ENCODE data around the gene TEX10. TPM values are rescaled to one million over a fixed set of nuclear protein-coding genes. Genes with fewer than 3 reads are reported as not detected.

The TEX10 gene
- polyA plus RNA-seq, 1 donor: 22.6 TPM

DNA sequence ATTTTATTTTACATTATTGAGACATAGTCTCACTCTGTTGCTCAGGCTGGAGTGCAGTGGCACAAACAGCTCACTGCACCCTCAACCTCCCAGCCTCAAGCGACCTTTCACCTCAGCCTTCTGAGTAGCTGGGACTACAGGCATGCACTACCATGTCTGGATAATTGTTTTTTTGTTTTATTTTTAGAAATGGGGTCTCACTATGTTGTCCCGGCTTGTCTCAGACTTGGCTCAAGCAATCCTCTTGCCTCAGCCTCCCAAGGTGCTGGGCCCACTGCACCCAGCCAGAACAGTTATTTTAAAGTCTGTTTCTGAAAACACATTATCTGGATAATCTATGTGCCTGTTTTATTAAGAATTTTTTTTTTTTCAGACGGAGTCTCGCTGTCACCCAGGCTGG lies 62.0 kb downstream of the TEX10 start:
- Histone ChIP-seq H3K4me3 (ENCODE audit: low read length) (no peak overlapping the region), H3K27ac (ENCODE audit: low read length) (no peak overlapping the region), H3K36me3 (ENCODE audit: control insufficient read depth, insufficient read depth, low read length) (peaks cover 73% of the 10 kb centered on the region), H3K9me3 (ENCODE audit: control insufficient read depth, low read depth, low read length) (no peaks in the 10 kb centered on the region), H3K4me1 (ENCODE audit: control insufficient read depth, insufficient read depth, low read length) (peaks cover 3% of the 10 kb centered on the region), H3K27me3 (ENCODE audit: control insufficient read depth, insufficient read depth, low read length) (no peaks in the 10 kb centered on the region)
- no CpG with 5 or more reads among the region's 4 CpGs for WGBS (ENCODE audit: insufficient coverage, low lambda C conversion rate)
- no peak for DNase-seq

DNA sequence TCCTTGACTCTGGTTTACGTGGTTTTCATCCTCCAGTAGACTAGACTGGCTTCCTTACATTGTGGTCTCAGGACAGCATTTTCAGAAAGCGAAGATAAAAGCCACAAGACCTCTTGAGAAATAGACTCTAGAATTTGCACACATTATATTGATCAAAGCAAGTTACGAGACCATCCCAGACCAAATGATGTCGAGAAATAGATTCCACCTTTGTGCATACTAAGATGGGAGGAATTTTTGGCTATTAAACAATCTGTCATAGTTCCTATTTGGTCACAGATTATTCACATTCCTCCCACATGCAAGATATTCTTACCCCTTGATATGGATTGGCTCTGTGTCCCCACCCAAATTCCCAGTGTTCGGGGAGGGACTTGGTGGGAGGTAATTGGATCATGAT lies 65.6 kb downstream of the TEX10 start:
- H3K4me1 ChIP-seq (ENCODE audit: control insufficient read depth, insufficient read depth, low read length): no peaks in the 10 kb centered on the region
- no peaks in the 10 kb centered on the region for H3K27me3 ChIP-seq (ENCODE audit: control insufficient read depth, insufficient read depth, low read length)
- WGBS (ENCODE audit: insufficient coverage, low lambda C conversion rate): 100% methylated on average over 3 of the region's 5 CpGs
- no peak overlapping the region for H3K27ac ChIP-seq (ENCODE audit: low read length)
- DNase-seq: no peak
- H3K9me3 ChIP-seq (ENCODE audit: control insufficient read depth, low read depth, low read length): peaks cover 8% of the 10 kb centered on the region
- H3K36me3 ChIP-seq (ENCODE audit: control insufficient read depth, insufficient read depth, low read length): peaks cover 65% of the 10 kb centered on the region
- H3K4me3 ChIP-seq (ENCODE audit: low read length): no peak overlapping the region

DNA sequence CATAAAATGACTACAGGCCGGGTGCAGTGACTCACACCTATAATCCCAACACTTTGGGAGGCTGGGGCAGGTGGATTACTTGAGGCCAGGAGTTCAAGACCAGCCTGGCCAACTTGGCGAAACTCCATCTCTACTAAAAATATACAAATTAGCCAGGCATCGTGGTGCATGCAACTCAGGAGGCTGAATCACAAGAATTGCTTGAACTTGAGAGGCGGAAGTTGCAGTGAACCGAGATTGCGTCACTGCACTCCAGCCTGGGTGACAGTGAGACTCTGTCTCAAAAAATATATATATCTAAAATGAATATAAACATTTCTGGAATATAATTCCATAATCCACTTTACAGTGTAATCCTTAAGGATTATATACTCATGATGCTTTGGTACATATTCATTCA lies 66.5 kb downstream of the TEX10 start:
- no peaks in the 10 kb centered on the region for H3K4me1 ChIP-seq (ENCODE audit: control insufficient read depth, insufficient read depth, low read length)
- H3K9me3 ChIP-seq (ENCODE audit: control insufficient read depth, low read depth, low read length): peaks cover 8% of the 10 kb centered on the region
- no peak for DNase-seq
- WGBS (ENCODE audit: insufficient coverage, low lambda C conversion rate): no CpG with 5 or more reads among the region's 6 CpGs
- no peak overlapping the region for H3K4me3 ChIP-seq (ENCODE audit: low read length)
- peaks cover 58% of the 10 kb centered on the region for H3K36me3 ChIP-seq (ENCODE audit: control insufficient read depth, insufficient read depth, low read length)
- H3K27me3 ChIP-seq (ENCODE audit: control insufficient read depth, insufficient read depth, low read length): no peaks in the 10 kb centered on the region
- no peak overlapping the region for H3K27ac ChIP-seq (ENCODE audit: low read length)

DNA sequence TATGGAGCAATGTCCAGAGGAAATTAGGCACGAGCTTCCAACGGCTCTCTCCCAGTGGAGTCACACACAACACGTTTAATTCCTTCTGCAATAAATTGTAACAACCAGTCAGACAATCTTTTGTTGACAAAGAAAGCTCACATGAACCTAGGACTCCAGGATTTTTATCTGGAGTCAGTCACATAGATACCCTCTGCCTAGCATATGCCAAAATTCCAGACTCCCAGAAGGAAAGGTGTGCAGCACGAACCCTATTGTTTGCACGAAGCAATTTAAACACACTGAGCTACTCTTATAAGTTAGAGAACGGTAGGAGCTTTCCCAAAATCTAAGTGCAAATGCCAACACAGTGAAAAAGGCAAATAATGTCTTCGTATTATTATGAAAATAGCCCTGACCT lies 67.1 kb downstream of the TEX10 start:
- no peaks in the 10 kb centered on the region for H3K27me3 ChIP-seq (ENCODE audit: control insufficient read depth, insufficient read depth, low read length)

DNA sequence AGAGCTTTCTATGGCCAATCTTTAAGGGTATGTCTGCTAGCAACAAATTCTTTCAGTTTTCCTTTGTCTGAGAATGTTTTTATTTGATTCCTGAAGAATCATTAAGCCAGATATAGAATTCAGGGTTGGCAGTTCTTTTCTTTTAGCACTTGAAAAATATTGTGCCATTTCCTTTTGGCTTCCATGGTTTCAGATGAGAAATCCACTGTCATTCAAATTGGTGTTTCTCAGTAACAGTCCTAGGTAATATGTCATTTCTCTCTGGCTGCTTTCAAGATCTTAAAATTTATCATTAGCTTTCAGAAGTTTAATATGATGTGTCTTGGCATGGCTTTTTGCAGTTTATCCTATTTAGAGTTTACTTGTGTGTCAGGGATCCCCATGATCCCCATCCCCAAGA lies 67.7 kb downstream of the TEX10 start:
- H3K4me1 ChIP-seq (ENCODE audit: control insufficient read depth, insufficient read depth, low read length): no peaks in the 10 kb centered on the region
- no peaks in the 10 kb centered on the region for H3K27me3 ChIP-seq (ENCODE audit: control insufficient read depth, insufficient read depth, low read length)
- no peak for DNase-seq
- peaks cover 8% of the 10 kb centered on the region for H3K9me3 ChIP-seq (ENCODE audit: control insufficient read depth, low read depth, low read length)
- peaks cover 51% of the 10 kb centered on the region for H3K36me3 ChIP-seq (ENCODE audit: control insufficient read depth, insufficient read depth, low read length)
- H3K4me3 ChIP-seq (ENCODE audit: low read length): no peak overlapping the region
- no peak overlapping the region for H3K27ac ChIP-seq (ENCODE audit: low read length)

More for the DNA sequence above, 67.1 kb downstream of the TEX10 start:
- H3K36me3 ChIP-seq (ENCODE audit: control insufficient read depth, insufficient read depth, low read length): peaks cover 53% of the 10 kb centered on the region
- no peak overlapping the region for H3K4me3 ChIP-seq (ENCODE audit: low read length)
- H3K4me1 ChIP-seq (ENCODE audit: control insufficient read depth, insufficient read depth, low read length): no peaks in the 10 kb centered on the region
- no peak overlapping the region for H3K27ac ChIP-seq (ENCODE audit: low read length)
- 100% methylated on average over 1 of the region's 7 CpGs for WGBS (ENCODE audit: insufficient coverage, low lambda C conversion rate)
- no peak for DNase-seq
- H3K9me3 ChIP-seq (ENCODE audit: control insufficient read depth, low read depth, low read length): peaks cover 8% of the 10 kb centered on the region

- H3K36me3 ChIP-seq (ENCODE audit: control insufficient read depth, insufficient read depth, low read length): peaks cover 51% of the 10 kb centered on the region
- H3K9me3 ChIP-seq (ENCODE audit: control insufficient read depth, low read depth, low read length): peaks cover 8% of the 10 kb centered on the region
Measured at GRCh38 chr9:100284247-100284646, 68.5 kb downstream of the TEX10 start.

GRCh38 chr9:100282388-100282719 lies 70.4 kb downstream of the TEX10 start:
- H3K27me3 ChIP-seq (ENCODE audit: control insufficient read depth, insufficient read depth, low read length): no peaks in the 10 kb centered on the region
- peaks cover 49% of the 10 kb centered on the region for H3K36me3 ChIP-seq (ENCODE audit: control insufficient read depth, insufficient read depth, low read length)
- no peak overlapping the region for H3K27ac ChIP-seq (ENCODE audit: low read length)
- 100% methylated on average over 1 of the region's 4 CpGs for WGBS (ENCODE audit: insufficient coverage, low lambda C conversion rate)
- H3K4me3 ChIP-seq (ENCODE audit: low read length): no peak overlapping the region
- H3K9me3 ChIP-seq (ENCODE audit: control insufficient read depth, low read depth, low read length): peaks cover 8% of the 10 kb centered on the region
- no peaks in the 10 kb centered on the region for H3K4me1 ChIP-seq (ENCODE audit: control insufficient read depth, insufficient read depth, low read length)
- DNase-seq: no peak

More at GRCh38 chr9:100284247-100284646, 68.5 kb downstream of the TEX10 start:
- Histone ChIP-seq H3K4me1 (ENCODE audit: control insufficient read depth, insufficient read depth, low read length) (no peaks in the 10 kb centered on the region), H3K27me3 (ENCODE audit: control insufficient read depth, insufficient read depth, low read length) (no peaks in the 10 kb centered on the region), H3K27ac (ENCODE audit: low read length) (no peak overlapping the region), H3K4me3 (ENCODE audit: low read length) (no peak overlapping the region)
- WGBS (ENCODE audit: insufficient coverage, low lambda C conversion rate): 80% methylated on average over 2 of the region's 7 CpGs
- no peak for DNase-seq

DNA sequence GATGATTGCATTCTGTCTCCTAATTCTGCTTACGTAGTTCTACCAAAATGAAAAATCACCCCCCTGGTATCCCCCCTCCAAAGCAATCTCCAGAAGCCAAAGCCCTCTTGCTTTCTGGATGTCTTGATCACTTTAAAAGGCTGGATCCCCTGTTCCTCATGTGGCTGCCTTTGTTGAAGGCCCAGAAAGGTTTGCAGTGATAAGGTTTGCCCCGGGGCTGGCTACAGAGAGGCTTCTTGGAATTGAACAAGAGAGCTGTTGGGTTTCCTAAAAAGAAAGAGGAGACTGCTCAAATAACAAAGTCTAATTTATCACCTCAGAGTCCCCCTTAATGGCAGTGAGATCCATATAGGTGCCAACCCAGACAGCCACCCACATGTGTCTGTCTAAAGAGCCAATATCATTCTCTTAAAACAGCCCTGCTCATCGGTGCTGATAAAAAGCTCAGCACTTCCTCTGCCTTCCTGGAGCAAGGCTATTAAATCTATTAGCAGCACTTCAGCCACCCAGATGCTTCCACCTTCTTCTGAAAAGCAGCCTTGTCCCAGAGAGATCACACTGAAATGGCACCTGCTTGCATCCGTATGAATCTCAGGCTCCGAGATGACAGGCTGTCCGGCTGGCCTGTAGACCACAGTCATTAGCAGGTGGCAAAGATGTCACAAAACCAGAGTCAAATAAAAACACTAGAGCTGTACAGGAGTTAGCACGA lies 70.9 kb downstream of the TEX10 start:
- H3K36me3 ChIP-seq (ENCODE audit: control insufficient read depth, insufficient read depth, low read length): peaks cover 47% of the 10 kb centered on the region
- peaks cover 8% of the 10 kb centered on the region for H3K9me3 ChIP-seq (ENCODE audit: control insufficient read depth, low read depth, low read length)
- no peaks in the 10 kb centered on the region for H3K4me1 ChIP-seq (ENCODE audit: control insufficient read depth, insufficient read depth, low read length)
- no peaks in the 10 kb centered on the region for H3K27me3 ChIP-seq (ENCODE audit: control insufficient read depth, insufficient read depth, low read length)
- no CpG with 5 or more reads among the region's 7 CpGs for WGBS (ENCODE audit: insufficient coverage, low lambda C conversion rate)
- no peak overlapping the region for H3K27ac ChIP-seq (ENCODE audit: low read length)
- H3K4me3 ChIP-seq (ENCODE audit: low read length): no peak overlapping the region
- DNase-seq: no peak

DNA sequence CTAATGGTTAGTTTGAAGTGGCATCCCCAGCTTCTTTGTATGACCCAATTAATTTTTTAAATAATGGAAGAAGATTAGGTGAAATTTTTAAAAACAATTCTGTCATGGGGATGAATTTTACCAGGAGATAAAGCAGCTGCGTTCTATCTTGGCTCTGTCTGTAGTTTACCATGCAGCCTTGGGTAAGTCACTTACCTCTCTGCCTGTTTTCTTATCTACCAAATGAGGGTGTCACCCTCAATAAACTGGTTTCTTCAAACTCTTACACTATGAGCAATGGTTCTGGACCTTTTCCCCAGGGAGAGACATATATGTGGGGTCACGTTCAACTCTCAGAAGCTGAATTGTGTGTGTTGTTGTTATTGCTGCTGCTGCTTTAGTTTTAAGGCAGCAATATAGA lies 71.7 kb downstream of the TEX10 start:
- H3K4me3 ChIP-seq (ENCODE audit: low read length): no peak overlapping the region
- no CpG with 5 or more reads among the region's 2 CpGs for WGBS (ENCODE audit: insufficient coverage, low lambda C conversion rate)
- H3K27me3 ChIP-seq (ENCODE audit: control insufficient read depth, insufficient read depth, low read length): no peaks in the 10 kb centered on the region
- H3K9me3 ChIP-seq (ENCODE audit: control insufficient read depth, low read depth, low read length): peaks cover 8% of the 10 kb centered on the region
- no peaks in the 10 kb centered on the region for H3K4me1 ChIP-seq (ENCODE audit: control insufficient read depth, insufficient read depth, low read length)
- H3K36me3 ChIP-seq (ENCODE audit: control insufficient read depth, insufficient read depth, low read length): peaks cover 40% of the 10 kb centered on the region
- H3K27ac ChIP-seq (ENCODE audit: low read length): no peak overlapping the region
- no peak for DNase-seq

DNA sequence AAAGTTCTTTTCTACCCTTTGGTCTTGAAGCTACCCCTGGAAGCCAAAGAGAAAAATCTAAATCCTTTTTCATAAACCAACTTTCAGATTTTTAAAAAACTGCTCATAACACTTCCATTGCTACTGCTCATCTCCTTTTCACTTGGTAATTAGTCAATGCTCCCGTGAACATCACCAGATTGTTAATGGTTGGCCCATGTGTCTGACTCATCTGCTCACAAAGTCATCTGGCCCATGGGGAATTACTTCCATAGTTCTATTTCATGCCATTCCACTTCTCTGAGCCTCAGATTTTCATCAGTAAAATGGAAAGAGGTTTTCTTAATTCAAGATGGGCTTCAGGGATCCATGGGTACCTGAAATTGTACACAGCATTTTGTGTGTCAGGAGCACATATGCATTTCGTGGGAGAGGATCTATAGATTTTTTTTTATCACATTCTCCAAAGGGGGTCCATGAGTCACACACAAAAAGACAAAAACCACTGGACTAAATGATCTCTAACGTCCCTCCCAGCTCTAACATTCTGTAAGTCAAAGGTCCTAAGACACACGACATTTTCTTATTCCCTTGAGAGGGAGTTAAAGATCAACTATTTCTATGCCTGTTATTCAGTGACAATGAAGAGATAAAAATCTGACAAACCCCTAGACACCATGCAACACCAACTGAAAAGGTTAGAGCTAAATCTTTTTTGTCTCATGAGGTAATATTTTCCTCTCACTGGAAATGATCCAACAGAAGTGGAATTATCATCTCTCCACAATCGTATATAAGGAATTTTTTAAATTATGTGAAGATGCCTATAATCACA lies 75.4 kb downstream of the TEX10 start:
- Histone ChIP-seq H3K27ac (ENCODE audit: low read length) (no peak overlapping the region), H3K4me3 (ENCODE audit: low read length) (no peak overlapping the region), H3K4me1 (ENCODE audit: control insufficient read depth, insufficient read depth, low read length) (no peaks in the 10 kb centered on the region), H3K27me3 (ENCODE audit: control insufficient read depth, insufficient read depth, low read length) (no peaks in the 10 kb centered on the region), H3K36me3 (ENCODE audit: control insufficient read depth, insufficient read depth, low read length) (peaks cover 23% of the 10 kb centered on the region), H3K9me3 (ENCODE audit: control insufficient read depth, low read depth, low read length) (no peaks in the 10 kb centered on the region)
- no peak for DNase-seq
- WGBS (ENCODE audit: insufficient coverage, low lambda C conversion rate): 60% methylated on average over 1 of the region's 5 CpGs

DNA sequence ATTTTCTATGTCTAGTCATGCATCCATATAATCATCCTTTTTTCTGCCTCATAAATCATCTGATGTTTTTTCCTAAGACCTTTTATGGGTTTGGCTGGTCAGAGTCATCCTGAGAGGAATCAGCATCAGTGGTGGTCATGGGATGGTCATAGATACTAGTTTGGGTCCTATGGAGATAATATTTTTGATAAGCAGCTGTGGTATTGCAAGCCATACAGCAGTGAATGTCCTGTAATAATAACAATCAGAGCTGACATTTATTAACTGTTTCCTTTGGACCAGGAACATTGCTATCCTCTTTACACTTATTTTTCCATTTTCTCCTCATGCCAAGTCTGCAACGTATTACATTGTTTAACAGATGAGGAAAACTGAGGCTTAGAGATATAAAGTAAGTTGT lies 83.1 kb downstream of the TEX10 start:
- H3K27ac ChIP-seq (ENCODE audit: low read length): no peak overlapping the region
- no peaks in the 10 kb centered on the region for H3K27me3 ChIP-seq (ENCODE audit: control insufficient read depth, insufficient read depth, low read length)
- H3K9me3 ChIP-seq (ENCODE audit: control insufficient read depth, low read depth, low read length): no peaks in the 10 kb centered on the region
- peaks cover 14% of the 10 kb centered on the region for H3K36me3 ChIP-seq (ENCODE audit: control insufficient read depth, insufficient read depth, low read length)
- DNase-seq: no peak
- H3K4me3 ChIP-seq (ENCODE audit: low read length): no peak overlapping the region
- no peaks in the 10 kb centered on the region for H3K4me1 ChIP-seq (ENCODE audit: control insufficient read depth, insufficient read depth, low read length)
- 86% methylated on average over 1 of the region's 1 CpG for WGBS (ENCODE audit: insufficient coverage, low lambda C conversion rate)

Data from large intestine (tissue), 3 donors.